ENCODE results near the gene SAMD3.

GRCh38 chr6:130143709-130144108 lies 79.0 kb downstream of the SAMD3 start:
- TF ChIP-seq EZH2phosphoT487 (IDR thresholded peaks at IDR 0.05; ENCODE audit: insufficient read depth, low read depth) (no peak), EZH2 (IDR thresholded peaks at IDR 0.05; ENCODE audit: insufficient read depth, poor library complexity, severe bottlenecking) (no peak)

Measured in GM23248 (cell line).